ENCODE measurements around the gene MARCHF2. TPM values are rescaled to one million over a fixed set of nuclear protein-coding genes. Genes with fewer than 3 reads are reported as not detected.
"Not testable (repeated sequence)": the region's sequence is repeated elsewhere in the genome, so short reads cannot be mapped to it uniquely, and the experiment has no call there.

Gene MARCHF2
- total RNA-seq, 5 donors from 2014 or later (not counting 1 experiment from before 2014, with no cell fraction given), result 20.6 to 40.7 (median 35.6) TPM

DNA sequence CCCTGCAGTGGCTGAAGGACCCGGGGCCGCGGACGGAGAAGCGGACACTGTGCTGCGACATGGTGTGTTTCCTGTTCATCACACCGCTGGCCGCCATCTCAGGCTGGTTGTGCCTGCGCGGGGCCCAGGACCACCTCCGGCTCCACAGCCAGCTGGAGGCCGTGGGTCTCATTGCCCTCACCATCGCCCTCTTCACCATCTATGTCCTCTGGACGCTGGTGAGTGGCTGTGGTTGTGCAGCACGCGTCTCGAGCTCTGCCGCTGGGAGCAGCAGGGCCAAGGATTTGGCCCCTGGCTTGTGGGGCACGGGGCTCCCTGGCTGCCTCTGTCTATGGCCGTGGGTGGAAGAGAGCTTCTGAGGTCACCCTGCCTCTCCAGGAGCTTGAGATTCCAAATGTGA lies 17.5 kb downstream of the MARCHF2 start:
- no peaks in the 10 kb centered on the region for H3K4me1 ChIP-seq (ENCODE audit: control insufficient read depth in 1 of 2, extremely low read depth in 1 of 2, insufficient read depth in 2 of 2, low read length in 2 of 2)
- no peak overlapping the region for H3K4me3 ChIP-seq (ENCODE audit: control insufficient read depth in 1 of 2, extremely low read depth in 1 of 2, low read length in 1 of 2)
- H3K27ac ChIP-seq (ENCODE audit: low read length), result no peak overlapping the region
- Mint-ChIP-seq H3K4me1 (peaks cover 0 to 4% (median 3%) of the 10 kb centered on the region in 3 donors), H3K27ac (no peak overlapping the region), H3K9me3 (no peaks in the 10 kb centered on the region), H3K4me3 (no peak overlapping the region), H3K27me3 (no peaks in the 10 kb centered on the region), H3K36me3 (peaks cover 23% of the 10 kb centered on the region)
- no peak for ATAC-seq (replicated peaks in 1 of 4)
- H3K27me3 ChIP-seq (replicated peaks in 1 of 2; ENCODE audit: control insufficient read depth in 2 of 2, extremely low read depth in 1 of 2, insufficient read depth in 2 of 2, low read length in 1 of 2), result no peaks in the 10 kb centered on the region
- no peaks in the 10 kb centered on the region for H3K9me3 ChIP-seq
- 100% methylated on average over 4 of the region's 20 CpGs for WGBS (ENCODE audit: insufficient coverage)
- DNase-seq, result no peak
- H3K36me3 ChIP-seq (ENCODE audit: control insufficient read depth in 2 of 2, extremely low read depth in 1 of 2, insufficient read depth in 1 of 2, low read length in 1 of 2), result peaks cover 8 to 13% of the 10 kb centered on the region in 2 donors
- ChIA-PET CTCF (interaction anchor here in 1 of 2 donors (0.5 kb wide), 1 partner anchor 16 kb away, joined by 3 read pairs; no protein-coding TSS in a partner anchor), POLR2A (no interaction called here)

DNA sequence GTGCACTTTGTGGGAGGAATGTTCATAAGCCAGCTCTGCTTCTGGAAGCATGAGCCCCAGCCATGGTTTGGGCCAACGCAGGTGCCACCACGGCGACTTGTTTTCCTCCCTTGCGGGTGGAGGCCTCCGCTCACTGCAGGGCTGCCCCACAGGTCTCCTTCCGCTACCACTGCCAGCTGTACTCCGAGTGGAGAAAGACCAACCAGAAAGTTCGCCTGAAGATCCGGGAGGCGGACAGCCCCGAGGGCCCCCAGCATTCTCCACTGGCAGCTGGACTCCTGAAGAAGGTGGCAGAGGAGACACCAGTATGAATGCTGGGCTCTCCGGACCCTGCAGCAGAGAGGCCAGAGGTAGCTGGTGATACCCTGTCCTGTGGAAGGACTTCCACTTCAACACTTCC lies 25.1 kb downstream of the MARCHF2 start:
- no peak for ATAC-seq (replicated peaks in 1 of 4)
- Mint-ChIP-seq H3K36me3 (peaks cover 11% of the 10 kb centered on the region), H3K27me3 (no peaks in the 10 kb centered on the region), H3K9me3 (no peaks in the 10 kb centered on the region), H3K4me3 (no peak overlapping the region), H3K4me1 (peaks cover 2 to 9% (median 9%) of the 10 kb centered on the region in 3 donors), H3K27ac (no peak overlapping the region)
- Histone ChIP-seq H3K9me3 (no peaks in the 10 kb centered on the region), H3K4me3 (ENCODE audit: control insufficient read depth in 1 of 2, extremely low read depth in 1 of 2, low read length in 1 of 2) (no peak overlapping the region), H3K36me3 (ENCODE audit: control insufficient read depth in 2 of 2, extremely low read depth in 1 of 2, insufficient read depth in 1 of 2, low read length in 1 of 2) (peaks cover 3 to 11% of the 10 kb centered on the region in 2 donors), H3K27ac (ENCODE audit: low read length) (no peak overlapping the region), H3K27me3 (replicated peaks in 1 of 2; ENCODE audit: control insufficient read depth in 2 of 2, extremely low read depth in 1 of 2, insufficient read depth in 2 of 2, low read length in 1 of 2) (no peaks in the 10 kb centered on the region), H3K4me1 (ENCODE audit: control insufficient read depth in 1 of 2, extremely low read depth in 1 of 2, insufficient read depth in 2 of 2, low read length in 2 of 2) (no peaks in the 10 kb centered on the region)
- POLR2A ChIA-PET, result no interaction called here
- WGBS (ENCODE audit: insufficient coverage), result 98% methylated on average over 9 of the region's 12 CpGs
- DNase-seq, result no peak
- CTCF ChIA-PET, result interaction anchor here in 1 of 2 donors (0.6 kb wide), 1 partner anchor 15 kb away, joined by 3 read pairs; no protein-coding TSS in a partner anchor

- no peak overlapping the region for H3K27ac ChIP-seq (ENCODE audit: low read length)
- 88% methylated on average over 1 of the region's 6 CpGs for WGBS (ENCODE audit: insufficient coverage)
- DNase-seq (no peak), ATAC-seq (replicated peaks in 1 of 4) (no peak)
- H3K9me3 ChIP-seq, result no peaks in the 10 kb centered on the region
- Mint-ChIP-seq H3K27me3 (no peaks in the 10 kb centered on the region), H3K9me3 (no peaks in the 10 kb centered on the region), H3K4me3 (peak overlapping the region in 2 of 3 donors; percentile 11 to 25), H3K27ac (no peak overlapping the region), H3K4me1 (peaks cover 18 to 23% (median 22%) of the 10 kb centered on the region in 3 donors), H3K36me3 (peaks cover 12% of the 10 kb centered on the region)
- H3K4me3 ChIP-seq (ENCODE audit: control insufficient read depth in 1 of 2, extremely low read depth in 1 of 2, low read length in 1 of 2), result no peak overlapping the region
- H3K27me3 ChIP-seq (replicated peaks in 1 of 2; ENCODE audit: control insufficient read depth in 2 of 2, extremely low read depth in 1 of 2, insufficient read depth in 2 of 2, low read length in 1 of 2), result no peaks in the 10 kb centered on the region
- CTCF ChIA-PET, result interaction anchor here in 1 of 2 donors (0.6 kb wide), 1 partner anchor 29 kb away, joined by 4 read pairs; the partner anchor contains the start of gene MARCHF2
- H3K36me3 ChIP-seq (ENCODE audit: control insufficient read depth in 2 of 2, extremely low read depth in 1 of 2, insufficient read depth in 1 of 2, low read length in 1 of 2), result peaks cover 3 to 17% of the 10 kb centered on the region in 2 donors
- peaks cover 11 to 21% of the 10 kb centered on the region in 2 experiments for H3K4me1 ChIP-seq (ENCODE audit: control insufficient read depth in 1 of 2, extremely low read depth in 1 of 2, insufficient read depth in 2 of 2, low read length in 2 of 2)
- POLR2A ChIA-PET, result no interaction called here
Measured at GRCh38 chr19:8441725-8442544, 28.8 kb downstream of the MARCHF2 start.

DNA sequence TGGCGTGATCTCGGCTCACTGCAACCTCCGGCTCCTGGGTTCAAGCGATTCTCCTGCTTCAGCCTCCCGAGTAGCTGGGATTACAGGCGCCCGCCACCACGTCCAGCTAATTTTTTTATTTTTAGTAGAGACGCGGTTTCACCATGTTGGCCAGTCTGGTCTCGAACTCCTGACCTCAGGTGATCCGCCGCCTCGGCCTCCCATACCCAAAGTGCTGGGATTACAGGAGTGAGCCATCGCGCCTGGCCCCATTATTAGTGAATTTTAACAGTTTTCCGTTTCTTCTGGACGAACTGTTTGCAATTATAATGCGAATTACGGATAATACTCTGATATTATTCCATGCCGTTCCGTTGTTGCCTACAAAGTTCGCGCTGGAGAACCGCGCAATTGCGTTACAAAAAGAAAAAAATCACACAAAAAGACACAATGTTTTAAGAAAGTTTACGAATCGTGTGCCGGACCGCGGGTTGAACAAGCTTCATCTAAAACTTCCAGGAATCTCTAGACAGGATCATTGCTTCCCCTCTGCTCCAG lies 31.1 kb downstream of the MARCHF2 start:
- not testable (repeated sequence) for H3K27me3 ChIP-seq (replicated peaks in 1 of 2; ENCODE audit: control insufficient read depth in 2 of 2, extremely low read depth in 1 of 2, insufficient read depth in 2 of 2, low read length in 1 of 2); DNase-seq; H3K9me3 Mint-ChIP-seq; ATAC-seq (replicated peaks in 1 of 4); H3K9me3 ChIP-seq; H3K27me3 Mint-ChIP-seq
- peaks cover 36 to 41% (median 41%) of the 10 kb centered on the region in 3 donors for H3K4me1 Mint-ChIP-seq
- H3K36me3 ChIP-seq (ENCODE audit: control insufficient read depth in 2 of 2, extremely low read depth in 1 of 2, insufficient read depth in 1 of 2, low read length in 1 of 2), result peaks cover 0 to 17% of the 10 kb centered on the region in 2 donors
- peak overlapping the region; percentile 79 for H3K27ac ChIP-seq (ENCODE audit: low read length)
- peak overlapping the region; percentile 94 to 99 (median 98) for H3K4me3 Mint-ChIP-seq
- ChIA-PET POLR2A (interaction anchor here (0.6 to 0.8 kb wide), 3 partner anchors 24 to 1660 kb away, joined by 3 read pairs; no protein-coding TSS in a partner anchor), CTCF (interaction anchor here (0.5 to 1.6 kb wide), 4 partner anchors 12 to 96 kb away, joined by 3 to 14 read pairs (median 7); partner anchors contain the start of gene MARCHF2 (in 1 of the 2))
- peaks cover 21% of the 10 kb centered on the region for H3K36me3 Mint-ChIP-seq
- peaks cover 26 to 41% of the 10 kb centered on the region in 2 experiments for H3K4me1 ChIP-seq (ENCODE audit: control insufficient read depth in 1 of 2, extremely low read depth in 1 of 2, insufficient read depth in 2 of 2, low read length in 2 of 2)
- WGBS (ENCODE audit: insufficient coverage), result 37% methylated on average over 26 of the region's 32 CpGs
- H3K27ac Mint-ChIP-seq, result peak overlapping the region; percentile 96
- peak overlapping the region; percentile 78 to 97 for H3K4me3 ChIP-seq (ENCODE audit: control insufficient read depth in 1 of 2, extremely low read depth in 1 of 2, low read length in 1 of 2)

DNA sequence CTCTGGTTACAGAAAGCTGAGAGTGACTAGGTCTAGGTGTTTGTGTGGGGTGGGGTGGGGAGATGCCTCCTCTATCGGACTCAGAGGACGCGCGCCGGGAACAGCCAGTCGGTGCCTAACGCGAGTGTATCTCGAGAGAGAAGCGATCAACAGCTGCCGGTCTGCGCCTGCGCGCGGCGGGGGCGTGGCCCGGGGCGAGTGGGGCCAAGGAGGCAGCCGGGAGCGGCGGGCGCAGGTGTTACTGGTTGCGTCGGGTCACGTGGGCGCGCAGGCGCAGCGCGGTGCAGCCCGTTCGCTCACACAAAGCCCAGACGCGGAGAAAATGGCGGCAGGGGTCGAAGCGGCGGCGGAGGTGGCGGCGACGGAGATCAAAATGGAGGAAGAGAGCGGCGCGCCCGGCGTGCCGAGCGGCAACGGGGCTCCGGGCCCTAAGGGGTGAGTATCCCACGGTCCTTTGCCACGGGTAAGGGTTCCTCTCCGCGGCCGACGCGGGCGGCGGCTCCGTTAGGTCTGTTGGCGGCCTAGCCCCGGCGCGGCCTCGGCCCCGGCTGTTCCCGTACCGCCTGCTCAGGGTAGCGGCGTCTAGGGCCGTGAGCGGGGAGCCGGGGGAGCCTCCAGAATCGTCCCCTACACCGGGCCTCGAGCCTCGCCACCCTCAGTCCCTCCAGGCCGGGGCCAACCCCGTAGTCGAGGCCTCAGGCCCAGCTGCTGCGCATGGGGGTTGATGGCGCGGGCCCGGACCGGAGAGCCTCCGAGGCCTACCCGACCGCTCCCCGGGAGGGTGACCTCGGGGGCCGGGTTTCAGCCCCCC lies 31.8 kb downstream of the MARCHF2 start, which contains the start of gene HNRNPM:
TSS of gene HNRNPM (plus strand) at position 299 of the 811 bp plus-strand sequence. CDS start at position 323, 24 bp downstream.
- H3K4me1 ChIP-seq (ENCODE audit: control insufficient read depth in 1 of 2, extremely low read depth in 1 of 2, insufficient read depth in 2 of 2, low read length in 2 of 2), result peaks cover 30 to 47% of the 10 kb centered on the region in 2 experiments
- peak within 1 kb of the TSS; percentile 87 to 97 for H3K4me3 ChIP-seq (ENCODE audit: control insufficient read depth in 1 of 2, extremely low read depth in 1 of 2, low read length in 1 of 2)
- H3K36me3 ChIP-seq (ENCODE audit: control insufficient read depth in 2 of 2, extremely low read depth in 1 of 2, insufficient read depth in 1 of 2, low read length in 1 of 2), result peaks cover 0 to 17% of the 10 kb centered on the region in 2 donors
- peak; percentile 99 to 100 (median 100) for DNase-seq
- Mint-ChIP-seq H3K27me3 (no peaks in the 10 kb centered on the region), H3K36me3 (peaks cover 21% of the 10 kb centered on the region), H3K9me3 (no peaks in the 10 kb centered on the region), H3K4me1 (peaks cover 41 to 47% (median 45%) of the 10 kb centered on the region in 3 donors), H3K27ac (peak within 1 kb of the TSS; percentile 96), H3K4me3 (peak within 1 kb of the TSS; percentile 94 to 99 (median 98))
- peak within 1 kb of the TSS; percentile 87 for H3K27ac ChIP-seq (ENCODE audit: low read length)
- ATAC-seq (replicated peaks in 1 of 4), result peak; percentile 90 to 95 (median 94)
- ChIA-PET CTCF (interaction anchor here (0.5 to 1.6 kb wide), 4 partner anchors 11 to 95 kb away, joined by 3 to 14 read pairs (median 7); partner anchors contain the start of gene MARCHF2 (in 1 of the 2)), POLR2A (no interaction called here)
- no peaks in the 10 kb centered on the region for H3K27me3 ChIP-seq (replicated peaks in 1 of 2; ENCODE audit: control insufficient read depth in 2 of 2, extremely low read depth in 1 of 2, insufficient read depth in 2 of 2, low read length in 1 of 2)
- WGBS (ENCODE audit: insufficient coverage), result under 1% methylated on average over 88 of the region's 93 CpGs
- no peaks in the 10 kb centered on the region for H3K9me3 ChIP-seq
